ENCODE data around the gene GK.

GRCh38 chrX:30673127-30673796 is 20.0 kb downstream of the GK start:
- TF ChIP-seq, protein P1, sequence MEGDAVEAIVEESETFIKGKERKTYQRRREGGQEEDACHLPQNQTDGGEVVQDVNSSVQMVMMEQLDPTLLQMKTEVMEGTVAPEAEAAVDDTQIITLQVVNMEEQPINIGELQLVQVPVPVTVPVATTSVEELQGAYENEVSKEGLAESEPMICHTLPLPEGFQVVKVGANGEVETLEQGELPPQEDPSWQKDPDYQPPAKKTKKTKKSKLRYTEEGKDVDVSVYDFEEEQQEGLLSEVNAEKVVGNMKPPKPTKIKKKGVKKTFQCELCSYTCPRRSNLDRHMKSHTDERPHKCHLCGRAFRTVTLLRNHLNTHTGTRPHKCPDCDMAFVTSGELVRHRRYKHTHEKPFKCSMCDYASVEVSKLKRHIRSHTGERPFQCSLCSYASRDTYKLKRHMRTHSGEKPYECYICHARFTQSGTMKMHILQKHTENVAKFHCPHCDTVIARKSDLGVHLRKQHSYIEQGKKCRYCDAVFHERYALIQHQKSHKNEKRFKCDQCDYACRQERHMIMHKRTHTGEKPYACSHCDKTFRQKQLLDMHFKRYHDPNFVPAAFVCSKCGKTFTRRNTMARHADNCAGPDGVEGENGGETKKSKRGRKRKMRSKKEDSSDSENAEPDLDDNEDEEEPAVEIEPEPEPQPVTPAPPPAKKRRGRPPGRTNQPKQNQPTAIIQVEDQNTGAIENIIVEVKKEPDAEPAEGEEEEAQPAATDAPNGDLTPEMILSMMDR (IDR thresholded peaks at IDR 0.05; ENCODE audit: low read length) = no peak
- TF ChIP-seq EZH2 (IDR thresholded peaks at IDR 0.05; ENCODE audit: borderline replicate concordance, low read length) = no peak
